H9 (cell line): ENCODE data around the gene ZFAND3. TPM values are rescaled to one million over a fixed set of nuclear protein-coding genes. Genes with fewer than 3 reads are reported as not detected.

Source experiments
- DNase-seq: peaks from one replicate; pipeline ENCODE4 v3.0.0-alpha.2; 2017
- H2AFZ ChIP-seq: one replicate; pipeline ENCODE4 v1.6.1; 2013; ENCODE audit warnings: mild to moderate bottlenecking, low read length, control low read depth, moderate library complexity
- H2AK5ac ChIP-seq: 2 replicates; pipeline ENCODE4 v1.6.1; 2013; ENCODE audit warnings: low read length, control low read depth, mixed read lengths; ENCODE audit not compliant: insufficient read length
- H2BK120ac ChIP-seq: one replicate; pipeline ENCODE4 v1.6.1; 2013; ENCODE audit warnings: low read depth, mild to moderate bottlenecking, low read length, control low read depth, inconsistent platforms; ENCODE audit not compliant: poor library complexity, severe bottlenecking
- H2BK12ac ChIP-seq: 2 replicates; pipeline ENCODE4 v1.6.1; 2013; ENCODE audit warnings: low read length, control low read depth, mixed read lengths, low read depth; ENCODE audit not compliant: insufficient read length
- H2BK15ac ChIP-seq: 2 replicates; pipeline ENCODE4 v1.6.1; 2013; ENCODE audit warnings: low read depth, low read length, control low read depth
- H2BK20ac ChIP-seq: one replicate; pipeline ENCODE4 v1.6.1; 2013; ENCODE audit warnings: low read depth, mild to moderate bottlenecking, low read length, control low read depth, inconsistent platforms; ENCODE audit not compliant: poor library complexity, severe bottlenecking
- H2BK5ac ChIP-seq: 2 replicates; pipeline ENCODE4 v1.6.1; 2013; ENCODE audit warnings: low read length, control low read depth, mixed read lengths; ENCODE audit not compliant: insufficient read length
- H3K14ac ChIP-seq: 2 replicates; pipeline ENCODE4 v1.6.1; 2013; ENCODE audit warnings: low read length, control low read depth; ENCODE audit not compliant: insufficient read depth
- H3K18ac ChIP-seq: 2 replicates; pipeline ENCODE4 v1.6.1; 2013; ENCODE audit warnings: low read depth, mild to moderate bottlenecking, mixed read lengths, low read length, control low read depth; ENCODE audit not compliant: insufficient read length
- H3K23ac ChIP-seq: 2 replicates; pipeline ENCODE4 v1.6.1; 2013; ENCODE audit warnings: low read length, control low read depth, mixed read lengths, low read depth; ENCODE audit not compliant: insufficient read length
- H3K23me2 ChIP-seq: 2 replicates; pipeline ENCODE4 v1.6.1; 2013; ENCODE audit warnings: low read depth, mild to moderate bottlenecking, mixed read lengths, low read length, control low read depth; ENCODE audit not compliant: insufficient read length, poor library complexity, severe bottlenecking
- H3K27ac ChIP-seq: 2 replicates; pipeline ENCODE4 v1.5.1; 2013; ENCODE audit warnings: low read length, control low read depth, mixed read lengths, low read depth; ENCODE audit not compliant: insufficient read length
- H3K27me3 ChIP-seq: 2 replicates; pipeline ENCODE4 v1.6.1; 2013; ENCODE audit warnings: low read length, control low read depth, inconsistent platforms; ENCODE audit not compliant: insufficient read depth
- H3K4ac ChIP-seq: 2 replicates; pipeline ENCODE4 v1.6.1; 2013; ENCODE audit warnings: low read depth, mild to moderate bottlenecking, control low read depth, inconsistent platforms, low read length, moderate library complexity
- H3K4me1 ChIP-seq: 2 replicates; pipeline ENCODE4 v1.6.1; 2013; ENCODE audit warnings: low read length, control low read depth, inconsistent platforms; ENCODE audit not compliant: insufficient read depth
- H3K4me2 ChIP-seq: 2 replicates; pipeline ENCODE4 v1.6.1; 2013; ENCODE audit warnings: low read length, control low read depth, mixed read lengths; ENCODE audit not compliant: insufficient read length, insufficient read depth
- H3K56ac ChIP-seq: 2 replicates; pipeline ENCODE4 v1.6.1; 2013; ENCODE audit warnings: low read depth, mild to moderate bottlenecking, mixed read lengths, low read length, control low read depth; ENCODE audit not compliant: insufficient read length
- H3K79me1 ChIP-seq: 2 replicates; pipeline ENCODE4 v1.6.1; 2013; ENCODE audit warnings: low read depth, mild to moderate bottlenecking, moderate library complexity, low read length, control low read depth, inconsistent platforms; ENCODE audit not compliant: insufficient read depth, poor library complexity, severe bottlenecking
- H3K79me2 ChIP-seq: 2 replicates; pipeline ENCODE4 v1.6.1; 2013; ENCODE audit warnings: low read length, control low read depth, inconsistent platforms; ENCODE audit not compliant: insufficient read depth
- H3K9ac ChIP-seq: 2 replicates; pipeline ENCODE4 v1.6.1; 2013; ENCODE audit warnings: low read length, control low read depth, mixed read lengths; ENCODE audit not compliant: insufficient read length; ENCODE audit errors: extremely low read depth
- H3K9me3 ChIP-seq: one replicate; pipeline ENCODE4 v1.6.1; 2013; ENCODE audit warnings: low read depth, low read length, inconsistent platforms; ENCODE audit not compliant: control insufficient read depth
- H3T11ph ChIP-seq: one replicate; pipeline ENCODE4 v1.6.1; 2013; ENCODE audit warnings: mild to moderate bottlenecking, low read length, control low read depth, inconsistent platforms
- H4K20me1 ChIP-seq: one replicate; pipeline ENCODE4 v1.6.1; 2013; ENCODE audit not compliant: control insufficient read depth, insufficient read length, insufficient read depth
- H4K5ac ChIP-seq: 2 replicates; pipeline ENCODE4 v1.6.1; 2013; ENCODE audit warnings: low read depth, mild to moderate bottlenecking, mixed read lengths, low read length, control low read depth; ENCODE audit not compliant: insufficient read length
- H4K8ac ChIP-seq: replicated peaks from 2 replicates; pipeline ENCODE4 v1.6.1; 2013; ENCODE audit warnings: low read length, control low read depth, mixed read lengths, low read depth; ENCODE audit not compliant: insufficient read length
- H4K91ac ChIP-seq: 2 replicates; pipeline ENCODE4 v1.6.1; 2013; ENCODE audit warnings: low read depth, mild to moderate bottlenecking, moderate library complexity, mixed read lengths, low read length, control low read depth; ENCODE audit not compliant: insufficient read length
- H3K27ac Mint-ChIP-seq, 3 experiments: 2 replicates in 2 of 3; 3 replicates in 1 of 3; pipeline ENCODE4 v1.8.0; 2020 to 2021; ENCODE audit warnings: mixed read lengths in 3 of 3, mild to moderate bottlenecking in 1 of 3, moderate library complexity in 1 of 3
- H3K27me3 Mint-ChIP-seq: 2 replicates; pipeline ENCODE4 v1.8.0; 2021; ENCODE audit warnings: low read depth, mild to moderate bottlenecking, moderate library complexity, mixed read lengths
- H3K36me3 Mint-ChIP-seq, 3 experiments: 2 replicates in 2 of 3; 3 replicates in 1 of 3; pipeline ENCODE4 v1.8.0; 2020 to 2021; ENCODE audit warnings: low read depth in 3 of 3, mixed read lengths in 3 of 3; ENCODE audit not compliant: insufficient read depth in 1 of 3
- H3K4me1 Mint-ChIP-seq, 2 experiments: 2 replicates each; pipeline ENCODE4 v1.8.0; 2020; ENCODE audit warnings: mixed read lengths in 2 of 2
- H3K4me3 Mint-ChIP-seq, 2 experiments: 2 replicates in 1 of 2; 3 replicates in 1 of 2; pipeline ENCODE4 v1.8.0; 2020 to 2021; ENCODE audit warnings: mild to moderate bottlenecking in 2 of 2, mixed read lengths in 2 of 2, moderate library complexity in 1 of 2
- H3K9me3 Mint-ChIP-seq, 2 experiments: 2 replicates in 1 of 2; 3 replicates in 1 of 2; pipeline ENCODE4 v1.8.0; 2020; ENCODE audit warnings: mild to moderate bottlenecking in 2 of 2, mixed read lengths in 2 of 2, moderate library complexity in 1 of 2
- WGBS: extraction: QIAGEN DNeasy Blood & Tissue Kit; methylation state at CpG from one replicate; pipeline ENCODE4 v1.1.7; 2013; ENCODE audit warnings: missing lambda C conversion rate, low lambda C conversion rate, mixed read lengths; ENCODE audit not compliant: insufficient read length; ENCODE audit errors: extremely low coverage; 5-methylcytosine and 5-hydroxymethylcytosine counted together
- total RNA-seq: library from RNA; stranded (reverse); gene quantifications from 2 replicates; pipeline ENCODE4 v1.2.1, GENCODE V29; 2021
- TF ChIP-seq, protein P1 (sequence below): fragments of 200-600 bp; sonication (generic); conservative IDR thresholded peaks from 3 replicates; pipeline ENCODE4 v1.8.0; 2021; ENCODE audit warnings: antibody characterized with exemption, mild to moderate bottlenecking

The ZFAND3 gene
- total RNA-seq, 1 experiment from 2014 or later, result 57.7 TPM

DNA sequence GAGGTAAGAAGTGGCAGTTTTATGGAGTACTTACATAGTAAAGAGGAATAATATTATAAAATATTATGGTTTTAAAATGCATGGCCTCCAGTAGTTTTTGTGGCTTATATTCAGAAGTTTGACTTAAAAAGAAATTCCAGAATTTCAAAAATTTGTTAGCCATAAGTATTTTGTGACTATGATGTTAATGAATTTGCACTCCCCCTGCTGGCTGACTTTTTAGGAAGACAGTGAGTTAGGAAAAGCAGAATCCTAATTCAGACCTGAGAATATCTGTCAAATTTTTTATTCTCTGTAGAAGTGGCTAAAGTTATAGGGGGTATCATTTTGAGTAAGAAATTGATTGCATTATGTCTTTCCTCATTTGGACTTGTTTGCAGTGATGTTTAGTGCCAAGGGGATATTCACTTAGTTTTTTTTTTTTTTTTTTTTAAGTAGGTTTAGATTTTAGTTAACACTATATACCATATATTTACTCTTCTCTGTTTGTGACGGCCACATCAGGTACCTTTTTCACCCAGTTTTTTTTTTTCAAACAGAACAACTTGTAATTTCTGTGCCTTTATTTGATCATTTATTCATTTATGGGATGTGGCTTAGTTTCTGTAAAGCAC is 40.8 kb downstream of the ZFAND3 start:
- Histone ChIP-seq H2BK15ac (no peak overlapping the region), H3K9ac (no peak overlapping the region), H3K79me1 (peaks cover 11% of the 10 kb centered on the region), H3K14ac (no peak overlapping the region), H2AFZ (no peak overlapping the region), H4K91ac (no peak overlapping the region), H3K27ac (no peak overlapping the region), H2BK120ac (no peak overlapping the region), H3K23ac (no peak overlapping the region), H3K9me3 (no peaks in the 10 kb centered on the region), H3K4ac (no peak overlapping the region), H3K56ac (no peak overlapping the region), H3T11ph (no peak overlapping the region), H2AK5ac (no peak overlapping the region), H3K27me3 (no peaks in the 10 kb centered on the region), H3K4me2 (no peak overlapping the region), H4K8ac (no peak overlapping the region), H2BK12ac (no peak overlapping the region), H4K5ac (no peak overlapping the region), H3K23me2 (no peaks in the 10 kb centered on the region), H2BK5ac (no peak overlapping the region), H4K20me1 (no peaks in the 10 kb centered on the region), H3K18ac (no peak overlapping the region), H3K79me2 (peaks cover 4% of the 10 kb centered on the region; the same call in 1 of the 2 replicates), H2BK20ac (no peak overlapping the region), H3K4me1 (no peaks in the 10 kb centered on the region)
- H3K27me3 Mint-ChIP-seq, result no peaks in the 10 kb centered on the region
- no peaks in the 10 kb centered on the region; a peak in 1 of 7 replicates for H3K36me3 Mint-ChIP-seq
- peaks cover 15 to 22% of the 10 kb centered on the region in 2 experiments for H3K4me1 Mint-ChIP-seq
- TF ChIP-seq, protein P1, sequence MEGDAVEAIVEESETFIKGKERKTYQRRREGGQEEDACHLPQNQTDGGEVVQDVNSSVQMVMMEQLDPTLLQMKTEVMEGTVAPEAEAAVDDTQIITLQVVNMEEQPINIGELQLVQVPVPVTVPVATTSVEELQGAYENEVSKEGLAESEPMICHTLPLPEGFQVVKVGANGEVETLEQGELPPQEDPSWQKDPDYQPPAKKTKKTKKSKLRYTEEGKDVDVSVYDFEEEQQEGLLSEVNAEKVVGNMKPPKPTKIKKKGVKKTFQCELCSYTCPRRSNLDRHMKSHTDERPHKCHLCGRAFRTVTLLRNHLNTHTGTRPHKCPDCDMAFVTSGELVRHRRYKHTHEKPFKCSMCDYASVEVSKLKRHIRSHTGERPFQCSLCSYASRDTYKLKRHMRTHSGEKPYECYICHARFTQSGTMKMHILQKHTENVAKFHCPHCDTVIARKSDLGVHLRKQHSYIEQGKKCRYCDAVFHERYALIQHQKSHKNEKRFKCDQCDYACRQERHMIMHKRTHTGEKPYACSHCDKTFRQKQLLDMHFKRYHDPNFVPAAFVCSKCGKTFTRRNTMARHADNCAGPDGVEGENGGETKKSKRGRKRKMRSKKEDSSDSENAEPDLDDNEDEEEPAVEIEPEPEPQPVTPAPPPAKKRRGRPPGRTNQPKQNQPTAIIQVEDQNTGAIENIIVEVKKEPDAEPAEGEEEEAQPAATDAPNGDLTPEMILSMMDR, result peak; percentile 80
- DNase-seq, result no peak
- no peak overlapping the region for H3K4me3 Mint-ChIP-seq
- H3K27ac Mint-ChIP-seq, result peak overlapping the region in 1 of 3 experiments; percentile 42; a peak in 1 of 7 replicates
- no CpG with 5 or more reads among the region's 1 CpG for WGBS
- H3K9me3 Mint-ChIP-seq, result no peaks in the 10 kb centered on the region
